Activated CD4-positive, alpha-beta T cell treated with anti-CD3 and anti-CD28 coated beads, Interleukin-2, amount 50 U/mL, for 48 hours (primary cell): ENCODE measurements around the gene LGALS1.

Experiments used
- DNase-seq, 2 experiments: peaks; one replicate each; pipeline ENCODE4 v3.0.0-alpha.2; 2020

Gene LGALS1

GRCh38 chr22:37664249-37665101, 11.0 kb upstream of the LGALS1 start:
- no peak for DNase-seq

- DNase-seq: no peak
Observed at GRCh38 chr22:37665487-37665886, 9.9 kb upstream of the LGALS1 start.

- DNase-seq: no peak
Observed at GRCh38 chr22:37669586-37669985, 5.8 kb upstream of the LGALS1 start.

GRCh38 chr22:37672206-37672919, 3.1 kb upstream of the LGALS1 start:
- peak in 1 of 2 experiments; percentile 20 for DNase-seq

- peak; percentile 33 to 50 for DNase-seq
Observed at GRCh38 chr22:37672920-37673455, 2.4 kb upstream of the LGALS1 start.

GRCh38 chr22:37674248-37674647, 1.2 kb upstream of the LGALS1 start:
- DNase-seq: no peak

- peak; percentile 34 to 53 for DNase-seq
Observed at GRCh38 chr22:37675930-37676735, 697 bp downstream of the LGALS1 start.

GRCh38 chr22:37676736-37677492, 1.5 kb downstream of the LGALS1 start:
- DNase-seq: peak; percentile 93 to 95

- no peak for DNase-seq
Observed at GRCh38 chr22:37677493-37677974, 2.1 kb downstream of the LGALS1 start.

- DNase-seq: no peak
Observed at GRCh38 chr22:37678372-37678771, 2.9 kb downstream of the LGALS1 start.

- DNase-seq: no peak
Observed at GRCh38 chr22:37679670-37680069, 4.2 kb downstream of the LGALS1 start.

GRCh38 chr22:37680191-37680851, 4.9 kb downstream of the LGALS1 start:
- DNase-seq: no peak

- no peak for DNase-seq
Observed at GRCh38 chr22:37681001-37681424, 5.6 kb downstream of the LGALS1 start.

GRCh38 chr22:37681556-37682049, 6.2 kb downstream of the LGALS1 start:
- peak; percentile 76 to 85 for DNase-seq

GRCh38 chr22:37684803-37685615, 9.6 kb downstream of the LGALS1 start:
- DNase-seq: no peak

- DNase-seq: peak; percentile 78 to 83
Observed at GRCh38 chr22:37686002-37686982, 10.9 kb downstream of the LGALS1 start, which contains the start of gene NOL12. Gene NOL12 (plus strand): TSS chr22:37686343. CDS start chr22:37686393, 50 bp downstream.

- no peak for DNase-seq
Observed at GRCh38 chr22:37690407-37690806, 15.0 kb downstream of the LGALS1 start.

GRCh38 chr22:37690901-37691504, 15.6 kb downstream of the LGALS1 start:
- DNase-seq: no peak
